Central memory CD8-positive, alpha-beta T cell (primary cell): ENCODE measurements around the gene STAT5A.
"Not testable (repeated sequence)": the region's sequence is repeated elsewhere in the genome, so short reads cannot be mapped to it uniquely, and the experiment has no call there.

Experiments used
- ATAC-seq: fragments of 150-1000 bp; cut with Tn5 transposase; replicated peaks from 2 replicates; pipeline ENCODE4 v1.10.0; 2022; ENCODE audit warnings: mild to moderate bottlenecking, moderate FRiP score, moderate number of reproducible peaks; ENCODE audit not compliant: poor library complexity, severe bottlenecking; ENCODE audit errors: extremely low read depth
- DNase-seq, 2 donors: peaks; one replicate each; pipeline ENCODE4 v3.0.0; 2021; ENCODE audit warnings: low spot score in 2 of 2
- H3K27ac Mint-ChIP-seq: one replicate; pipeline ENCODE4 v1.8.0; 2022; ENCODE audit warnings: low read depth, mild to moderate bottlenecking, moderate library complexity, mixed read lengths
- H3K27me3 Mint-ChIP-seq: one replicate; pipeline ENCODE4 v1.8.0; 2022; ENCODE audit warnings: mixed read lengths
- H3K36me3 Mint-ChIP-seq: one replicate; pipeline ENCODE4 v1.8.0; 2022; ENCODE audit warnings: mild to moderate bottlenecking, moderate library complexity, mixed read lengths; ENCODE audit not compliant: insufficient read depth
- H3K4me1 Mint-ChIP-seq: one replicate; pipeline ENCODE4 v1.8.0; 2022; ENCODE audit warnings: mixed read lengths
- H3K4me3 Mint-ChIP-seq: one replicate; pipeline ENCODE4 v1.8.0; 2022; ENCODE audit warnings: mild to moderate bottlenecking, moderate library complexity, mixed read lengths
- H3K9me3 Mint-ChIP-seq: one replicate; pipeline ENCODE4 v1.8.0; 2022; ENCODE audit warnings: mixed read lengths

Gene STAT5A

DNA sequence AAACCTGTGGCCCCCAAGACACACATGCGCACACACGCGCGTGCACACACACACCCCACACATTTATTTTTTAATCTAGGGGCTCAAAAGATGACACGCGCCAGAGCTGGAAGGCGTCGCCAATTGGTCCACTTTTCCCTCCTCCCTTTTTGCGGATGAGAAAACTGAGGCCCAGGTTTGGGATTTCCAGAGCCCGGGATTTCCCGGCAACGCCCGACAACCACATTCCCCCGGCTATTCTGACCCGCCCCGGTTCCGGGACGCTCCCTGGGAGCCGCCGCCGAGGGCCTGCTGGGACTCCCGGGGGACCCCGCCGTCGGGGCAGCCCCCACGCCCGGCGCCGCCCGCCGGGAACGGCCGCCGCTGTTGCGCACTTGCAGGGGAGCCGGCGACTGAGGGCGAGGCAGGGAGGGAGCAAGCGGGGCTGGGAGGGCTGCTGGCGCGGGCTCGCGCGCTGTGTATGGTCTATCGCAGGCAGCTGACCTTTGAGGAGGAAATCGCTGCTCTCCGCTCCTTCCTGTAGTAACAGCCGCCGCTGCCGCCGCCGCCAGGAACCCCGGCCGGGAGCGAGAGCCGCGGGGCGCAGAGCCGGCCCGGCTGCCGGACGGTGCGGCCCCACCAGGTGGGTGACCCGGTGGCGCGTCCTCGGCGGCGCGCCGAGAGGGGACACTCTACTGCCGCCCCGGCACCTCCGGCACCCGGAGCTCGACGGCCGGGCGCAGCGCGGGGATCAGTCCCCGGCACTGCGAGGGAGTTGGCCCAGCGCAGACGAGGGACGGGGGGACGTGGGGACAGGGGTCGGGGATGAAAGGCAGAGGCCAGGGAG, at the start of gene STAT5A:
Gene STAT5A, plus strand, starts transcription at position 522 of the 826 bp plus-strand sequence. CDS start 914 bp downstream, outside the sequence.
- Mint-ChIP-seq H3K4me3 (peak within 1 kb of the TSS; percentile 96), H3K4me1 (peaks cover 55% of the 10 kb centered on the region), H3K27ac (peak within 1 kb of the TSS; percentile 98), H3K36me3 (peaks cover 33% of the 10 kb centered on the region), H3K9me3 (no peaks in the 10 kb centered on the region), H3K27me3 (no peaks in the 10 kb centered on the region)
- DNase-seq (peak; percentile 74 to 83), ATAC-seq (peak; percentile 88)

DNA sequence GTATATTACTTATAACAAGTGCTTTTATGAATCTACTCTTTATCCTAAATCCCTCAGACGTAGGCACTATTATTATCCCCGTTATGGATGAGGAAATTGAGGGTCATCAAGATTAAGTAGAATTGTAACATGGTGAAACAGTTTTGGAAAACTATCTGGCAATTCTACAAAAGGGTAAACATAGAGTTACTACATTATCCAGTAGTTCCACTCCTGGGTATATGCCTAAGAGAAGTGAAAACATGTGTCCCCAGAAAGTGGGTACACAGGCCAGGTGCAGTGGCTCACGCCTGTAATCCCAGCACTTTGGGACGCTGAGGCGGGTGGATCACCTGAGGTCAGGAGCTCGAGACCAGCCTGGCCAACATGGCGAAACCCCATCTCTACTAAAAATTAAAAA, 48.7 kb upstream of the STAT5A start:
- Mint-ChIP-seq H3K4me1 (peaks cover 40% of the 10 kb centered on the region), H3K27ac (peak overlapping the region; percentile 61)
- not testable (repeated sequence) for ATAC-seq

DNA sequence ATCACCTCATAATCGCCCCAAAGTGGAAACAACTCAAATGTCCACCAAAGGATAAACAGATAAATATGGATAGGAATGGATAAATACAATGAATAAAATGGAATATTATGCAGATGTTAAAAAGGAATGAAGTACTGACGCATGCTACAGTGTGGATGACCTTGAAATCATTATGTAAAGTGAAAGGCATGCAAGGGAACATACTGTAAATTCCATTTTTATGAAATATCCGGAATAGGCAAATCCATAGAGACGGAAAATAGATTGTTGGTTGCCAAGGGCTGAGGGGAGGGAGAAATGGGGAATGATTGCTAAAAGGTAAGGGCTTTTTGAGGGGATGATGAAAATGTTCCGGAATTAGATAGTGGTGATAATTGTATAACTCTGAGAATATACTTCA, 48.1 kb upstream of the STAT5A start:
- DNase-seq (no peak), ATAC-seq (no peak)
- Mint-ChIP-seq H3K4me3 (no peak overlapping the region), H3K27ac (peak overlapping the region; percentile 61), H3K4me1 (peaks cover 36% of the 10 kb centered on the region), H3K36me3 (peaks cover 7% of the 10 kb centered on the region), H3K27me3 (no peaks in the 10 kb centered on the region), H3K9me3 (no peaks in the 10 kb centered on the region)

More for the DNA sequence above, 48.7 kb upstream of the STAT5A start:
- not testable (repeated sequence) for H3K27me3 Mint-ChIP-seq, H3K9me3 Mint-ChIP-seq, H3K4me3 Mint-ChIP-seq, DNase-seq, H3K36me3 Mint-ChIP-seq

DNA sequence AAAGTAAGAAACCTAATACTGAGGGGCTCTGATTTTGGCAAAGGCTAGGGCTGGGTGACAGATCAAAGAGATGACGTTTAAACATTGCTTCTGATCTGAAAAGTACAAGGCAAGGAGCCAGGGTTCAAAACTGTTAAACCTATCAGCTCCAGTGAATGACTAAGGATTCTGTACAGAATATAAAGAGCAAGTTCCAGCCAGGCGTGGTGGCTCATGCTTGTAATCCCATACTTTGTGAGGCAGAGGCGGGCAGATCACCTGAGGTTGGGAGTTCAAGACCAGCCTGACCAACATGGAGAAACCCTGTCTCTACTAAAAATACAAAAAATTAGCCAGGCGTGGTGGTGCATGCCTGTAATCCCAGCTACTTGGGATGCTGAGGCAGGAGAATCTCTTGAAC, 47.4 kb upstream of the STAT5A start:
- H3K4me3 Mint-ChIP-seq, ATAC-seq, DNase-seq, H3K9me3 Mint-ChIP-seq, H3K36me3 Mint-ChIP-seq, H3K27me3 Mint-ChIP-seq: not testable (repeated sequence)
- H3K27ac Mint-ChIP-seq, result peak overlapping the region; percentile 61
- peaks cover 40% of the 10 kb centered on the region for H3K4me1 Mint-ChIP-seq

DNA sequence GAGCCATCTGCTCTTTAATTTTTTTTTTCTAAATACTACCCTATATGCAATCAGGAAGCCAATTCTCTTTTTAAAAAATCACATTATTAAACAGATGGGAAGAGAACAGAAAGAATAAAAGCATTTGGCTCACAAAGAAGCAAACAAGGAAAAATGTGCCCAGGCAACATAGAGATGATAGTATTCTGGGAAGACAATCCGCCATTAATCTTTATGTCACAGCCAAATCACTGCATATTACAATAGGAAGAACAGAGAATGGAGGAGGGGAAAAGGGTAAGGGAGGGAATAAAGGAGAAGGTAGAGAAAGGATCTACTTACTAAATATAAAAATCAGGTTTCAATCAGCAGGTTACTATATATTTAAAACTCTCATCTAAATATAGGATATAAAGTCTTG, 46.4 kb upstream of the STAT5A start:
- Mint-ChIP-seq H3K27me3 (no peaks in the 10 kb centered on the region), H3K27ac (peak overlapping the region; percentile 51), H3K9me3 (no peaks in the 10 kb centered on the region), H3K36me3 (peaks cover 4% of the 10 kb centered on the region), H3K4me1 (peaks cover 42% of the 10 kb centered on the region), H3K4me3 (no peak overlapping the region)
- no peak for DNase-seq
- ATAC-seq, result no peak

DNA sequence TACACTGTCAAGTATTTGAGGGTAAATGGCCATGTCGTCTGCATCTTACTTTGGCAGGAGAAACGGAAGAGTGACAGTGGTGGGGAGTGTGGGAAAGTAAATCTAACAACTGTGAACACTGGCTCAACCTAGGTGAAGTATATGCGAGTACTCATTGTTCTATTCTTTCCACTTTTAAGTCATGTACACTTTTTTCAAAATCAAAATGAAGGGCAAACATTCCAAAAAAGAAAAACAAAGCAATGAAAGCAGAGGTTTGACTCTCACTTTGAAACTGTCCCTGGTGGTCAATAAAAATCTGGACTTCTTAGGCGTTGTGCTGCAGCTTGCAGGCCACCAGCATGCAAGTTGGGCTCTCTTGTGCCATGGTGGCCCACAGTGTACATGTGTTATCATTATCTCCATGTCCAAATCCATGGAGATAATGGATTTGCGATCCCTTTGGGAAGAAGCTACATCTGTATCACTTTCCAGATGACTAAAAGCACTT, 44.8 kb upstream of the STAT5A start:
- Mint-ChIP-seq H3K27ac (no peak overlapping the region), H3K9me3 (no peaks in the 10 kb centered on the region), H3K4me3 (no peak overlapping the region), H3K27me3 (no peaks in the 10 kb centered on the region), H3K4me1 (peaks cover 54% of the 10 kb centered on the region), H3K36me3 (peaks cover 7% of the 10 kb centered on the region)
- DNase-seq, result no peak
- no peak for ATAC-seq

DNA sequence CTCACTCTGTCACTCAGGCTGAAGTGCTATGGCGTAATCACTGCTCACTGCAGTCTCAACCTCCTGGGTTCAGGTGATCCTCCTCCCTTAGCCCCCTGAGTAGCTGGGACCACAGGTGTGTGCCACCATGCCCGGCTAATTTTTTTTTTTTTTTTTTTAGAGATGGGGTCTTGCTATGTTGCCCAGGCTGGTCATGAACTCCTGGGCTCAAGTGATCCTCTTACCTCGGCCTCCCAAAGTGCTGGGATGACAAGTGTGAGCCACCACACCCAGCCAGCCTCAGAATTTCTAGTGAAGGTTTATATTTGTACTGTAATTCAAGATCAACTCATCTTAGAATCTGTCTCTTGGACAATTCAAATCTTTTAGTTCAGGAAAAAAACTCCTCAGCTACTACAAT, 44.2 kb upstream of the STAT5A start:
- not testable (repeated sequence) for H3K27me3 Mint-ChIP-seq, DNase-seq, ATAC-seq, H3K9me3 Mint-ChIP-seq, H3K4me3 Mint-ChIP-seq
- Mint-ChIP-seq H3K36me3 (peaks cover 11% of the 10 kb centered on the region), H3K27ac (peak overlapping the region; percentile 22), H3K4me1 (peaks cover 55% of the 10 kb centered on the region)

DNA sequence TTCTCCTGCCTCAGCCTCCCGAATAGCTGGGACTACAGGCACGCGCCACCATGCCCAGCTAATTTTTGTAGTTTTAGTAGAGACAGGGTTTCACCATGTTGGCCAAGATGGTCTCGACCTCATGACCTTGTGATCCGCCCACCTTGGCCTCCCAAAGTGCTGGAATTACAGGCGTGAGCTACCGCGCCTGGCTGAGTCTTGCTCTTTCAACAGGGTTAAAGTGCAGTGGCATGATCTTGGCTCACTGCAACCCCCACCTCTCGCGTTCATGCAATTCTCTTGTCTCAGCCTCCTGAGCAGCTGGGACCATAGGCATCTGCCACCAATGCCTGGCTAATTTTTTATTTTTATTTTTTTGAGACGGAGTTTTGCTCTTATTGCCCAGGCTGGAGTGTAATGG, 43.1 kb upstream of the STAT5A start:
- not testable (repeated sequence) for H3K27me3 Mint-ChIP-seq, H3K9me3 Mint-ChIP-seq, H3K4me3 Mint-ChIP-seq, DNase-seq, H3K27ac Mint-ChIP-seq, ATAC-seq
- peaks cover 61% of the 10 kb centered on the region for H3K4me1 Mint-ChIP-seq
- H3K36me3 Mint-ChIP-seq, result peaks cover 19% of the 10 kb centered on the region

DNA sequence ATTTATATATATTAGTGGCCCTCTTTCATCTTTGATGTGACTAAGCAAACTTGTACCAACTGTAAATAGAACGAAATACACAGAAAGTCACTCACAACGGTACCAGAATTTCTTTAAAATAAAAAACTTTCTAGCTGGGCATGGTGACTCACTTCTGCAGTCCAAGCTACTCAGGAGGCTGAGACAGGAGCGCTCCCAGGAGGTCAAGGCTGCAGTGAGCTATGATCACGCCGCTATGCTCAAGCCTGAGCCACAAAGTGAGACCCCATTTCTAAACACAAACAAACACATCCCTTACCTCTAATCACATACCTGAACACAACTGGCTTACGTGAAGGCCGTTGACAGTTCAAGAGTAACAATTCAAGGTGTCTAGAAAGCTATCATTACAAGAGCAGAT, 41.8 kb upstream of the STAT5A start:
- Mint-ChIP-seq H3K36me3 (peaks cover 19% of the 10 kb centered on the region), H3K4me1 (peaks cover 56% of the 10 kb centered on the region)

DNA sequence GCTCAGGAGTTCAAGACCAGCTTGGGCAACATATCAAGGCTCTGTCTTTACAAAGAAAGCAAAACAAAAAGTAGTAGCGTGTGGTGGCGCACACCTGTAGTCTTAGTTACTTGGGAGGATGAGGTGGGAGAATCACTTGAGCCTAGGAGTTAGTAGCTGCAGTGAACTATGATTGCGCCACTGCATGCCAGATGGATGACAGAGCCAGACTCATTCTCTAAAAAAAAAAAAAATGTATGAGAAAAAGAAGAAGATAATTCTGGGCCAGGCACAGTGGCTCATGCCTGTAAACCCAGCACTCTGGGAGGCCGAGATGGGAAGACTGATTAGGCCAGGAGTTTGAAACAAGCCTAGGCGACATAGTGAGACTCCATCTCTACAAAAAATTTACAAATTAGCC, 40.6 kb upstream of the STAT5A start:
- H3K27me3 Mint-ChIP-seq, result no peaks in the 10 kb centered on the region
- H3K4me1 Mint-ChIP-seq, result peaks cover 53% of the 10 kb centered on the region
- DNase-seq (no peak), ATAC-seq (no peak)
- H3K4me3 Mint-ChIP-seq, result peak overlapping the region; percentile 83
- no peaks in the 10 kb centered on the region for H3K9me3 Mint-ChIP-seq
- peaks cover 17% of the 10 kb centered on the region for H3K36me3 Mint-ChIP-seq
- peak overlapping the region; percentile 98 for H3K27ac Mint-ChIP-seq

More for the DNA sequence above, 41.8 kb upstream of the STAT5A start:
- Mint-ChIP-seq H3K4me3 (peak overlapping the region; percentile 83), H3K27ac (peak overlapping the region; percentile 98), H3K9me3 (no peaks in the 10 kb centered on the region), H3K27me3 (no peaks in the 10 kb centered on the region)
- DNase-seq (no peak), ATAC-seq (no peak)

DNA sequence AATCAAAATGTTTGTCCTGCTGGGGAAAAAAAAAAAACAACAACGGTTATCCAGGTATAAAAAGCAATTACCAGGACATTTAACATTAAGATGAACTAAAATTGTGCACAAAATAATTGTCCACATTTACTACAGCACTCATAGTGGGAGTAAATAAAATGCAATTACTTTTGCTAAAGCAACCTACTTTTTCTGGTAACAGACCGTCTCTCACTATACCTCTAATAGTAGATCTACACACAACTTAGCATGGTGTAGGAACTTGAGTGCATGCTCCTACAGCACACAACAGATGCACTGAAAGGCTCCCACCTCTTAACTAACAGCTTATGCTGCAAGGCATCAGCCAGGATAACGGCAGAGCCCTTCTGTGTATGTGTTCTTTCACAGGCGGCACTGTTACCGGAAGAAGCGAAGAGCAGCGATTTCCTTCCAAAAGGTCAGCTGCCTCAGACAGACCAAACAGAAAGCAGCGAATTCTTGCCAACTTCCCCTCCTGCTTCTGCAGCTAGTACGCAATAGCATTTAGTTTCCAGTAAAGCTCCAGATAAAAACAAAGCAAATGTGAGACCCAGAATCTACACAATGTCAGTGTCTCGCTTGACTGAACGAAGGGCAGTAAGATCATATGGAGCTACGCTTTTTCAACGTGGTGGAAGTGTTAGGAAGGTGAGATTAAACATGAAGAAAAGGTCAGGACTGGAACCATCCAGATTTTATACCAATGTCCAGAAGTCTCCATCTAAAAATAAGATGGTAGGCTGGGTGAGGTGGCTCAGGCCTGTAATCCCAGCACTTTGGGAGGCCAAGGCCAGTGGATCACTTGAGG, 39.7 kb upstream of the STAT5A start:
- DNase-seq, result peak; percentile 57 to 81
- Mint-ChIP-seq H3K4me1 (peaks cover 56% of the 10 kb centered on the region), H3K36me3 (peaks cover 17% of the 10 kb centered on the region)

DNA sequence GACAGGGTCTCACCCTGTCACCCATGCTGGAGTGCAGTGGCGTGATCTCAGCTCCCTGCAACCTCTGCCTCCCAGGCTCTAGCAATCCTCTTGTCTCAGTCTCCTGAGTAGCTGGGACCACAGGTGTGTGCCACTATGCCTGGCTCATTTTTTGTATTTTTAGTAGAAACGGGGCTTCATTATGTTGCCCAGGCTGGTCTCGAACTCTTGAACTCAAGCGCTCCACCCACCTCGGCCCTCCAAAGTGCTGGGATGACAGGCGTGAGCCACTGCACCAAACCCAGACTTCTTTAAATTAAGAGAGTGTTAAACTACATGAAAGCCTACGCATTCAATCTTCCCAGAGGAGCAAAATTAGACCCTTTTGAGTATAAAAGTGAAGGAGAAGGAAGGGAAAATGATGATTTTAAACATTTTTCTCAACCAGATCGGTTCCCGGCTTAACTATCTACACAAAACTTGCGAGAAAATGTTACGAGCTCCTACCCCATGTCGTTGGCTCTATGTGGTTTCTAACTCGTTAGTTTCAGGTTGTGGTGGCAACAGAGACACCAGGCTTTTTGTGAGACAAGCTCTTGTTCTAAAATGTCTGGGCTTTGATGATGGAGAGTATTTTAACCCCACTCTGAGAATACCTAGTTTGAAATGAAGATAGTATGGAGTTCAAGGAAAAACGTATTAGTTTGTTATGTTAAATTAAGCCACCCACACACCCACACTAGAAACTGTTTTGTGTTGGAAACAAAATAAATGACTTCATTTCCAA, 38.4 kb upstream of the STAT5A start:
- peak overlapping the region; percentile 98 for H3K27ac Mint-ChIP-seq
- H3K9me3 Mint-ChIP-seq, result no peaks in the 10 kb centered on the region
- H3K36me3 Mint-ChIP-seq, result peaks cover 18% of the 10 kb centered on the region
- peak; percentile 63 for ATAC-seq
- peak overlapping the region; percentile 83 for H3K4me3 Mint-ChIP-seq
- peaks cover 61% of the 10 kb centered on the region for H3K4me1 Mint-ChIP-seq
- DNase-seq, result peak in 1 of 2 donors; percentile 58
- H3K27me3 Mint-ChIP-seq, result no peaks in the 10 kb centered on the region

More for the DNA sequence above, 39.7 kb upstream of the STAT5A start:
- ATAC-seq, result peak; percentile 89
- H3K4me3 Mint-ChIP-seq, result peak overlapping the region; percentile 83
- H3K9me3 Mint-ChIP-seq, result no peaks in the 10 kb centered on the region
- peak overlapping the region; percentile 98 for H3K27ac Mint-ChIP-seq
- H3K27me3 Mint-ChIP-seq, result no peaks in the 10 kb centered on the region
